Hepatic stellate cell (primary cell): ENCODE data around the gene KIDINS220.

Experiments
- DNase-seq: peaks from one replicate; pipeline ENCODE4 v3.0.0; 2011; ENCODE audit warnings: low spot score

Gene KIDINS220

GRCh38 chr2:8851811-8852560 is 14.6 kb upstream of the KIDINS220 start:
- no peak for DNase-seq

GRCh38 chr2:8850845-8851487 is 13.6 kb upstream of the KIDINS220 start:
- no peak for DNase-seq

GRCh38 chr2:8849327-8849726 is 11.9 kb upstream of the KIDINS220 start:
- DNase-seq = peak; percentile 35

- no peak for DNase-seq
Observed at GRCh38 chr2:8848328-8849100, 11.1 kb upstream of the KIDINS220 start.

GRCh38 chr2:8847400-8847799 is 10.0 kb upstream of the KIDINS220 start:
- no peak for DNase-seq

- no peak for DNase-seq
Observed at GRCh38 chr2:8841932-8842331, 4.5 kb upstream of the KIDINS220 start.

GRCh38 chr2:8840475-8841091 is 3.2 kb upstream of the KIDINS220 start:
- no peak for DNase-seq

GRCh38 chr2:8839189-8839965 is 2.0 kb upstream of the KIDINS220 start:
- no peak for DNase-seq

GRCh38 chr2:8837795-8838140 is 355 bp upstream of the KIDINS220 start:
- no peak for DNase-seq

- no peak for DNase-seq
Observed at GRCh38 chr2:8835279-8835678, 2.1 kb downstream of the KIDINS220 start.

GRCh38 chr2:8833853-8834252 is 3.6 kb downstream of the KIDINS220 start:
- DNase-seq = no peak

- no peak for DNase-seq
Observed at GRCh38 chr2:8831516-8831915, 5.9 kb downstream of the KIDINS220 start.

GRCh38 chr2:8827729-8828128 is 9.7 kb downstream of the KIDINS220 start:
- no peak for DNase-seq

- no peak for DNase-seq
Observed at GRCh38 chr2:8822218-8822617, 15.2 kb downstream of the KIDINS220 start.

- no peak for DNase-seq
Observed at GRCh38 chr2:8821276-8822217, 15.9 kb downstream of the KIDINS220 start.

- DNase-seq = no peak
Observed at GRCh38 chr2:8819948-8820347, 17.5 kb downstream of the KIDINS220 start.

GRCh38 chr2:8819194-8819593 is 18.2 kb downstream of the KIDINS220 start:
- DNase-seq = peak; percentile 14

GRCh38 chr2:8817221-8817620 is 20.2 kb downstream of the KIDINS220 start:
- DNase-seq = no peak

GRCh38 chr2:8806885-8807704 is 30.3 kb downstream of the KIDINS220 start:
- no peak for DNase-seq
